H1 (cell line): ENCODE measurements around the gene RGS17. TPM values are rescaled to one million over a fixed set of nuclear protein-coding genes. Genes with fewer than 3 reads are reported as not detected.

Experiments
- CTCF ChIA-PET: fragments of 300-600 bp; sonication (Branson Sonifier 250); formaldehyde crosslinking; loops from one replicate; lab custom pipeline; 2021; ENCODE audit not compliant: partially characterized antibody; lab: Charles Lee
- POLR2A ChIA-PET: fragments of 300-600 bp; sonication (Branson Sonifier 250); formaldehyde crosslinking; loops from one replicate; lab custom pipeline; 2021; ENCODE audit warnings: inconsistent platforms; ENCODE audit not compliant: partially characterized antibody; lab: Charles Lee
- DNase-seq, 2 experiments: peaks; one replicate each; pipeline versions ENCODE4 v3.0.0 to v3.0.0-alpha.2; 2010 to 2022; ENCODE audit warnings: low spot score in 2 of 2, low read depth in 1 of 2, mixed read lengths in 1 of 2
- FAIRE-seq: peaks from 2 replicates; lab custom pipeline; 2011; peaks lifted over from hg19 to GRCh38; lab: Jason Lieb, UNC
- H2AFZ ChIP-seq: 2 replicates; pipeline ENCODE4 v1.8.1; 2012; ENCODE audit warnings: low read length, inconsistent platforms
- H2AK5ac ChIP-seq: 2 replicates; pipeline ENCODE4 v1.6.1; 2013; ENCODE audit warnings: low read depth, low read length
- H2BK120ac ChIP-seq: replicated peaks from 2 replicates; pipeline ENCODE3; 2013; ENCODE audit warnings: low read depth, low read length, inconsistent platforms
- H2BK12ac ChIP-seq: 2 replicates; pipeline ENCODE4 v1.6.1; 2013; ENCODE audit warnings: low read depth, low read length
- H2BK15ac ChIP-seq: 2 replicates; pipeline ENCODE4 v1.6.1; 2013; ENCODE audit warnings: low read length
- H2BK20ac ChIP-seq: 2 replicates; pipeline ENCODE4 v1.6.1; 2013; ENCODE audit warnings: low read length
- H2BK5ac ChIP-seq: 2 replicates; pipeline ENCODE4 v1.6.1; 2013; ENCODE audit warnings: low read depth, low read length
- H3K14ac ChIP-seq: 2 replicates; pipeline ENCODE4 v1.6.1; 2013; ENCODE audit warnings: inconsistent platforms; ENCODE audit not compliant: insufficient read length
- H3K18ac ChIP-seq: 2 replicates; pipeline ENCODE4 v1.6.1; 2013; ENCODE audit warnings: low read length; ENCODE audit errors: extremely low read depth
- H3K23ac ChIP-seq: 2 replicates; pipeline ENCODE4 v1.6.1; 2013; ENCODE audit warnings: inconsistent platforms; ENCODE audit not compliant: insufficient read length
- H3K23me2 ChIP-seq: 2 replicates; pipeline ENCODE4 v1.6.1; 2013; ENCODE audit warnings: low read depth, low read length
- H3K27ac ChIP-seq: 2 replicates; pipeline ENCODE4 v1.6.1; 2011; ENCODE audit warnings: low read depth, low read length, inconsistent platforms
- H3K27me3 ChIP-seq, 4 experiments: replicated peaks in 1 of 4; 1 replicate in 1 of 4; 2 replicates in 3 of 4; pipeline versions ENCODE4 v1.6.1 to v1.8.1; 2011 to 2013; ENCODE audit warnings: low read length in 3 of 4, mild to moderate bottlenecking in 3 of 4, inconsistent platforms in 2 of 4, mixed read lengths in 2 of 4, moderate library complexity in 1 of 4; ENCODE audit not compliant: control insufficient read depth in 3 of 4, insufficient read depth in 3 of 4; ENCODE audit errors: extremely low read depth in 1 of 4
- H3K36me3 ChIP-seq, 4 experiments: 2 replicates each; pipeline versions ENCODE4 v1.6.1 to v1.8.1; 2011 to 2013; ENCODE audit warnings: mild to moderate bottlenecking in 4 of 4, low read length in 3 of 4, moderate library complexity in 2 of 4, control low read depth in 1 of 4, inconsistent platforms in 1 of 4; ENCODE audit not compliant: insufficient read depth in 4 of 4, control insufficient read depth in 2 of 4
- H3K4ac ChIP-seq: replicated peaks from 2 replicates; pipeline ENCODE3; 2013; ENCODE audit warnings: low read length, low read depth, mixed read lengths, inconsistent platforms; ENCODE audit not compliant: insufficient read length
- H3K4me1 ChIP-seq, 4 experiments: replicated peaks in 1 of 4; 1 replicate in 1 of 4; 2 replicates in 3 of 4; pipeline versions ENCODE4 v1.6.1 to v1.8.1; 2011 to 2013; ENCODE audit warnings: low read length in 3 of 4, inconsistent platforms in 2 of 4, mixed read lengths in 1 of 4; ENCODE audit not compliant: insufficient read depth in 4 of 4, control insufficient read depth in 3 of 4
- H3K4me2 ChIP-seq, 2 experiments: 2 replicates each; pipeline versions ENCODE4 v1.6.1 to v1.8.1; 2011 to 2013; ENCODE audit warnings: low read depth in 2 of 2, low read length in 2 of 2, control low read depth in 1 of 2, inconsistent platforms in 1 of 2, mild to moderate bottlenecking in 1 of 2; ENCODE audit not compliant: insufficient read depth in 1 of 2
- H3K4me3 ChIP-seq, 4 experiments: fragments of 200-600, 300-600 bp in 1 of 4; sonication (generic), shearing (Covaris generic), sonication (Bioruptor Twin) in 1 of 4; 2 replicates each; pipeline versions ENCODE4 v1.5.1 to v1.8.1; 2011 to 2016; ENCODE audit warnings: low read length in 4 of 4, low read depth in 3 of 4, control low read depth in 2 of 4, inconsistent platforms in 2 of 4, mild to moderate bottlenecking in 2 of 4, mixed read lengths in 1 of 4, moderate library complexity in 1 of 4; ENCODE audit not compliant: insufficient read depth in 2 of 4; ENCODE audit errors: extremely low read depth in 1 of 4
- H3K56ac ChIP-seq: replicated peaks from 2 replicates; pipeline ENCODE3; 2013; ENCODE audit warnings: low read depth, mild to moderate bottlenecking, mixed read lengths, low read length, inconsistent platforms; ENCODE audit not compliant: insufficient read length
- H3K79me1 ChIP-seq: 2 replicates; pipeline ENCODE4 v1.6.1; 2013; ENCODE audit warnings: low read depth, low read length, control low read depth
- H3K79me2 ChIP-seq, 2 experiments: 2 replicates each; pipeline versions ENCODE4 v1.6.1 to v1.8.1; 2012 to 2013; ENCODE audit warnings: low read length in 2 of 2, mild to moderate bottlenecking in 2 of 2, inconsistent platforms in 1 of 2; ENCODE audit not compliant: insufficient read depth in 2 of 2, control insufficient read depth in 1 of 2
- H3K9ac ChIP-seq, 4 experiments: replicated peaks in 1 of 4; 1 replicate in 1 of 4; 2 replicates in 3 of 4; pipeline versions ENCODE4 v1.6.1 to v1.8.1; 2011 to 2013; ENCODE audit warnings: low read depth in 3 of 4, low read length in 3 of 4, control low read depth in 2 of 4, mild to moderate bottlenecking in 2 of 4, moderate library complexity in 2 of 4, inconsistent platforms in 1 of 4; ENCODE audit errors: extremely low read depth in 1 of 4
- H3K9me3 ChIP-seq, 2 experiments: 2 replicates each; pipeline versions ENCODE4 v1.6.1 to v1.8.1; 2012 to 2013; ENCODE audit warnings: mild to moderate bottlenecking in 2 of 2, moderate library complexity in 2 of 2, control low read depth in 1 of 2, inconsistent platforms in 1 of 2, low read depth in 1 of 2, low read length in 1 of 2, mixed read lengths in 1 of 2; ENCODE audit not compliant: insufficient read depth in 2 of 2
- H4K20me1 ChIP-seq, 2 experiments: replicated peaks in 1 of 2; 2 replicates each; pipeline versions ENCODE3 to v1.8.1; 2011 to 2013; ENCODE audit warnings: inconsistent platforms in 2 of 2, low read length in 2 of 2, mild to moderate bottlenecking in 1 of 2; ENCODE audit not compliant: insufficient read depth in 2 of 2, control insufficient read depth in 1 of 2
- H4K5ac ChIP-seq: 2 replicates; pipeline ENCODE4 v1.6.1; 2013; ENCODE audit warnings: low read length, low read depth, mixed read lengths, inconsistent platforms; ENCODE audit not compliant: insufficient read length
- H4K8ac ChIP-seq: 2 replicates; pipeline ENCODE4 v1.8.0; 2013; ENCODE audit warnings: mild to moderate bottlenecking, moderate library complexity, low read length, inconsistent platforms; ENCODE audit not compliant: insufficient read depth; ENCODE audit errors: extremely low read depth
- H4K91ac ChIP-seq: replicated peaks from 2 replicates; pipeline ENCODE3; 2013; ENCODE audit warnings: low read length, mixed read lengths, inconsistent platforms; ENCODE audit not compliant: insufficient read length
- BACH1 ChIP-seq: IDR thresholded peaks from 2 replicates; pipeline ENCODE4 v1.6.1; 2012; ENCODE audit warnings: low read length, improper control_type of control experiment
- CEBPB ChIP-seq: IDR thresholded peaks from 2 replicates; pipeline ENCODE4 v1.6.1; 2012; ENCODE audit warnings: low read depth, low read length
- E2F6 ChIP-seq: IDR thresholded peaks from 2 replicates; pipeline ENCODE4 v1.6.1; 2012; ENCODE audit warnings: inconsistent platforms
- GABPA ChIP-seq: IDR thresholded peaks from 2 replicates; pipeline ENCODE4 v1.6.1; 2011; ENCODE audit warnings: mild to moderate bottlenecking, low read length, moderate library complexity, borderline replicate concordance; ENCODE audit not compliant: insufficient read depth
- GTF2F1 ChIP-seq: IDR thresholded peaks from 2 replicates; pipeline ENCODE4 v1.6.1; 2012; ENCODE audit warnings: low read depth, low read length, improper control_type of control experiment, borderline replicate concordance
- JUN ChIP-seq: IDR thresholded peaks from 2 replicates; pipeline ENCODE4 v1.6.1; 2011; ENCODE audit warnings: low read depth, mild to moderate bottlenecking, improper control_type of control experiment, low read length
- KDM1A ChIP-seq: fragments of 200-600, 300-600 bp; sonication (generic); IDR thresholded peaks from 2 replicates; pipeline ENCODE4 v1.7.1; 2016; ENCODE audit warnings: mild to moderate bottlenecking, low read length, borderline replicate concordance
- MAX ChIP-seq: IDR thresholded peaks from 2 replicates; pipeline ENCODE4 v1.6.1; 2012; ENCODE audit warnings: inconsistent platforms
- NANOG ChIP-seq: IDR thresholded peaks from 2 replicates; pipeline ENCODE4 v1.6.1; 2011; ENCODE audit warnings: low read length, low read depth, mild to moderate bottlenecking, inconsistent platforms; ENCODE audit not compliant: insufficient read depth, poor library complexity, severe bottlenecking
- RNF2 ChIP-seq: fragments of 200-900, 300-1000 bp; sonication (generic); IDR thresholded peaks from 2 replicates; pipeline ENCODE4 v1.7.1; 2016; ENCODE audit warnings: borderline replicate concordance, low read depth, mild to moderate bottlenecking, antibody characterized with exemption, low read length; ENCODE audit not compliant: poor library complexity, severe bottlenecking; ENCODE audit errors: missing control alignments
- SP4 ChIP-seq: IDR thresholded peaks from 2 replicates; pipeline ENCODE4 v1.6.1; 2012; ENCODE audit warnings: low read length, inconsistent platforms
- TEAD4 ChIP-seq: IDR thresholded peaks from 2 replicates; pipeline ENCODE4 v1.6.1; 2012; ENCODE audit warnings: low read depth, low read length, inconsistent platforms, mixed read lengths
- WGBS, 2 experiments: shearing (Covaris generic) in 1 of 2; methylation state at CpG; one replicate each; pipeline versions ENCODE4 v1.1.6 to v1.1.7; 2013 to 2015; ENCODE audit warnings: low lambda C conversion rate in 2 of 2, mixed read lengths in 2 of 2, inconsistent platforms in 1 of 2, low coverage in 1 of 2, missing lambda C conversion rate in 1 of 2; ENCODE audit not compliant: insufficient replicate concordance in 2 of 2, insufficient coverage in 1 of 2, insufficient read length in 1 of 2; ENCODE audit errors: extremely low coverage in 1 of 2, missing lambda C conversion rate in 1 of 2; 5-methylcytosine and 5-hydroxymethylcytosine counted together
- polyA plus RNA-seq, 7 experiments: library from polyadenylated mRNA; depleted of rRNA in 3 of 7; stranded (reverse) in 5 of 7; unstranded in 2 of 7; fragments of >200 nt in 5 of 7; fragments of 200-250 nt in 2 of 7; gene quantifications; 1 replicate in 5 of 7; 2 replicates in 1 of 7; 4 replicates in 1 of 7; pipeline versions ENCODE4 v1.2.1 to v1.2.3, GENCODE V29; 2011 to 2013; ENCODE audit warnings: missing spikeins in 2 of 7, mixed read lengths in 2 of 7
- total RNA-seq: library from RNA; stranded (reverse); fragmentation: NEBNext Ultra II Directional; extraction: Animal tissue kit (Norgen Biotek cat#: 25700); gene quantifications from 2 replicates; pipeline ENCODE4 v1.2.1, GENCODE V29; 2021

Gene RGS17
- total and polyA plus RNA-seq, 2 of the 8 experiments (the other 6 are each of a cell fraction or from before 2014, with no cell fraction given) = 2.0 to 12.2 TPM

GRCh38 chr6:152979116-152979515 is 152.0 kb downstream of the RGS17 start:
- POLR2A ChIA-PET = interaction anchor here (1.3 to 1.4 kb wide), 2 partner anchors 9 to 11 kb away, joined by 4 to 5 read pairs; no protein-coding TSS in a partner anchor
- Histone ChIP-seq H3K4me2 (peak overlapping the region in 1 of 2 experiments; percentile 43; a peak in 3 of 4 replicates), H3K27ac (no peak overlapping the region), H4K5ac (no peak overlapping the region), H3K4ac (no peak overlapping the region), H3K79me1 (no peaks in the 10 kb centered on the region), H3K18ac (no peak overlapping the region), H4K8ac (no peak overlapping the region), H3K9me3 (no peaks in the 10 kb centered on the region), H2AFZ (no peak overlapping the region), H2AK5ac (no peak overlapping the region), H2BK15ac (no peak overlapping the region), H3K79me2 (peaks cover 55 to 91% of the 10 kb centered on the region in 2 experiments), H2BK120ac (no peak overlapping the region), H3K9ac (no peak overlapping the region; a peak in 1 of 7 replicates), H4K91ac (no peak overlapping the region), H3K4me3 (peak overlapping the region in 1 of 4 experiments; percentile 82; a peak in 4 of 8 replicates), H2BK12ac (no peak overlapping the region), H2BK5ac (no peak overlapping the region), H3K36me3 (peaks cover 0 to 53% (median 18%) of the 10 kb centered on the region in 4 experiments; a peak in 6 of 8 replicates), H3K27me3 (no peaks in the 10 kb centered on the region), H3K4me1 (peaks cover 0 to 8% (median 3%) of the 10 kb centered on the region in 4 experiments; a peak in 4 of 7 replicates), H3K23me2 (no peaks in the 10 kb centered on the region), H3K23ac (no peak overlapping the region), H3K56ac (no peak overlapping the region), H3K14ac (no peak overlapping the region), H2BK20ac (no peak overlapping the region), H4K20me1 (peaks cover 11 to 30% of the 10 kb centered on the region in 2 experiments)
- CTCF ChIA-PET = interaction anchor here (0.6 to 1.5 kb wide), 2 partner anchors 226 to 234 kb away, joined by 3 read pairs; no protein-coding TSS in a partner anchor
- FAIRE-seq (no peak), DNase-seq (no peak)
- WGBS, 2 experiments = 89% methylated on average over 1 of the region's 1 CpG; no CpG with 5 or more reads in 1 of the 2 experiments
- TF ChIP-seq GABPA (no peak), BACH1 (no peak), NANOG (no peak), CEBPB (no peak), TEAD4 (no peak), SP4 (no peak), GTF2F1 (no peak), MAX (no peak), E2F6 (no peak), RNF2 (no peak), JUN (no peak), KDM1A (no peak)
